ENCODE results near the gene SDCBP2.
A peak's percentile ranks its signal among the peaks of the same experiment; 100 is the strongest.

SDCBP2 gene

GRCh38 chr20:1330075-1330830 is 1.3 kb upstream of the SDCBP2 start:
- DNase-seq (ENCODE audit: low spot score) = no peak

GRCh38 chr20:1327827-1328679 is 886 bp downstream of the SDCBP2 start:
- DNase-seq (ENCODE audit: low spot score) = no peak

GRCh38 chr20:1327241-1327653 is 1.7 kb downstream of the SDCBP2 start:
- DNase-seq (ENCODE audit: low spot score) = no peak

- no peak for DNase-seq (ENCODE audit: low spot score)
Observed at GRCh38 chr20:1326031-1326930, 2.7 kb downstream of the SDCBP2 start.

GRCh38 chr20:1325173-1326030 is 3.5 kb downstream of the SDCBP2 start:
- peak; percentile 96 for DNase-seq (ENCODE audit: low spot score)

- no peak for DNase-seq (ENCODE audit: low spot score)
Observed at GRCh38 chr20:1324598-1325172, 4.3 kb downstream of the SDCBP2 start.

GRCh38 chr20:1323830-1324597 is 4.9 kb downstream of the SDCBP2 start:
- no peak for DNase-seq (ENCODE audit: low spot score)

GRCh38 chr20:1323256-1323655 is 5.7 kb downstream of the SDCBP2 start:
- no peak for DNase-seq (ENCODE audit: low spot score)

- DNase-seq (ENCODE audit: low spot score) = no peak
Observed at GRCh38 chr20:1322511-1323245, 6.3 kb downstream of the SDCBP2 start.

- DNase-seq (ENCODE audit: low spot score) = no peak
Observed at GRCh38 chr20:1321654-1321939, 7.3 kb downstream of the SDCBP2 start.

GRCh38 chr20:1320902-1321653 is 7.9 kb downstream of the SDCBP2 start:
- no peak for DNase-seq (ENCODE audit: low spot score)

GRCh38 chr20:1320016-1320415 is 8.9 kb downstream of the SDCBP2 start:
- DNase-seq (ENCODE audit: low spot score) = no peak

GRCh38 chr20:1319462-1319861 is 9.5 kb downstream of the SDCBP2 start:
- DNase-seq (ENCODE audit: low spot score) = no peak

GRCh38 chr20:1319051-1319450 is 9.9 kb downstream of the SDCBP2 start:
- DNase-seq (ENCODE audit: low spot score) = no peak

- DNase-seq (ENCODE audit: low spot score) = no peak
Observed at GRCh38 chr20:1317545-1318255, 11.2 kb downstream of the SDCBP2 start.

- DNase-seq (ENCODE audit: low spot score) = no peak
Observed at GRCh38 chr20:1315804-1316203, 13.1 kb downstream of the SDCBP2 start.

- DNase-seq (ENCODE audit: low spot score) = peak; percentile 77
Observed at GRCh38 chr20:1313236-1313964, 15.5 kb downstream of the SDCBP2 start.

- DNase-seq (ENCODE audit: low spot score) = no peak
Observed at GRCh38 chr20:1312904-1313235, 16.1 kb downstream of the SDCBP2 start.

All from cerebellar cortex (tissue), 1 donor.